B cell (primary cell): ENCODE data around the gene ERP44.

Experiments
- CTCF ChIP-seq: fragments of 200-600 bp; IDR thresholded peaks from one replicate; pipeline ENCODE4 v1.8.0; 2022; ENCODE audit warnings: antibody characterized with exemption, mild to moderate bottlenecking
- EZH2 ChIP-seq: IDR thresholded peaks from 2 replicates; pipeline ENCODE4 v1.6.1; 2012; ENCODE audit warnings: borderline replicate concordance, low read depth, mild to moderate bottlenecking, moderate library complexity, low read length; ENCODE audit not compliant: insufficient read depth, poor library complexity, severe bottlenecking

- TF ChIP-seq CTCF (no peak), EZH2 (no peak)
Measured at GRCh38 chr9:100058699-100059579, 39.9 kb downstream of the ERP44 start.
